Neural cell (in vitro differentiated cells): Measurements from ENCODE around the gene TTC23.
"Not testable (repeated sequence)": the region's sequence is repeated elsewhere in the genome, so short reads cannot be mapped to it uniquely, and the experiment has no call there.

ENCODE experiments used
- EP300 ChIP-seq: fragments of 450-650 bp; conservative IDR thresholded peaks from 2 replicates; pipeline ENCODE4 v1.6.1; 2014; ENCODE audit warnings: antibody characterized with exemption, mild to moderate bottlenecking, moderate library complexity; ENCODE audit not compliant: poor library complexity, severe bottlenecking
- EZH2 ChIP-seq: fragments of 200-600, 300-800 bp; shearing (Covaris generic), sonication (generic); IDR thresholded peaks from 2 replicates; pipeline ENCODE4 v1.6.1; 2014; ENCODE audit warnings: antibody characterized with exemption, low read length, borderline replicate concordance, mild to moderate bottlenecking; ENCODE audit not compliant: insufficient read depth, poor library complexity, severe bottlenecking
- MXI1 ChIP-seq: fragments of 450-650 bp; conservative IDR thresholded peaks from 2 replicates; pipeline ENCODE4 v1.6.1; 2014; ENCODE audit warnings: antibody characterized with exemption, mild to moderate bottlenecking; ENCODE audit not compliant: poor library complexity, severe bottlenecking
- POLR2AphosphoS5 ChIP-seq: IDR thresholded peaks from 2 replicates; pipeline ENCODE4 v1.6.1; 2012
- RAD21 ChIP-seq: fragments of 450-650 bp; conservative IDR thresholded peaks from 2 replicates; pipeline ENCODE4 v1.6.1; 2014; ENCODE audit warnings: antibody characterized with exemption, mild to moderate bottlenecking, moderate library complexity
- SMC3 ChIP-seq: fragments of 450-650 bp; conservative IDR thresholded peaks from 2 replicates; pipeline ENCODE4 v1.6.1; 2014; ENCODE audit warnings: antibody characterized with exemption, mild to moderate bottlenecking, moderate library complexity; ENCODE audit not compliant: poor library complexity
- TAF1 ChIP-seq: IDR thresholded peaks from 2 replicates; pipeline ENCODE4 v1.6.1; 2012; ENCODE audit warnings: low read depth
- TF ChIP-seq, protein P1 (sequence below): fragments of 450-650 bp; IDR thresholded peaks from 2 replicates; pipeline ENCODE4 v1.5.1; 2014; ENCODE audit warnings: antibody characterized with exemption, mild to moderate bottlenecking, moderate library complexity; ENCODE audit not compliant: poor library complexity, severe bottlenecking
- TF ChIP-seq, protein P2 (sequence below): IDR thresholded peaks from 2 replicates; pipeline ENCODE4 v1.6.1; 2012; ENCODE audit warnings: borderline replicate concordance

DNA sequence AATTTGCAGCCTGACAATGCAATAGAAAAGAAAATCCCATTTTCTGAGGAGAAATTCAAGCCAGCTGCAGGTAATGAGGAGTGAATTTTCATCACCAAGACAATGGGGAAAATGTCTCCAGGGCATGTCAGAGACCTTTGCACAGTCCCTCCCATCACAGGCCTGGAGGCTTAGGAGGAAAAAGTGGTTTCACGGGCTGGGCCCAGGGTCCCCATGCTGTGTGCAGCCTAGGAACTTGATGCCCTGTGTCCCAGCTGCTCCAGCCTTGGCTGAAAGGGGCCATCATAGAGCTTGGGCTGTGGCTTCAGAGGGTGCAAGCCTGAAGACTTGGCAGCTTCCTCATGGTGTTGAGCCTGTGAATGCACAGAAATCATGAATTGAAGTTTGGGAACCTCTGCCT lies 57.2 kb downstream of the TTC23 start:
- TF ChIP-seq, protein P1, sequence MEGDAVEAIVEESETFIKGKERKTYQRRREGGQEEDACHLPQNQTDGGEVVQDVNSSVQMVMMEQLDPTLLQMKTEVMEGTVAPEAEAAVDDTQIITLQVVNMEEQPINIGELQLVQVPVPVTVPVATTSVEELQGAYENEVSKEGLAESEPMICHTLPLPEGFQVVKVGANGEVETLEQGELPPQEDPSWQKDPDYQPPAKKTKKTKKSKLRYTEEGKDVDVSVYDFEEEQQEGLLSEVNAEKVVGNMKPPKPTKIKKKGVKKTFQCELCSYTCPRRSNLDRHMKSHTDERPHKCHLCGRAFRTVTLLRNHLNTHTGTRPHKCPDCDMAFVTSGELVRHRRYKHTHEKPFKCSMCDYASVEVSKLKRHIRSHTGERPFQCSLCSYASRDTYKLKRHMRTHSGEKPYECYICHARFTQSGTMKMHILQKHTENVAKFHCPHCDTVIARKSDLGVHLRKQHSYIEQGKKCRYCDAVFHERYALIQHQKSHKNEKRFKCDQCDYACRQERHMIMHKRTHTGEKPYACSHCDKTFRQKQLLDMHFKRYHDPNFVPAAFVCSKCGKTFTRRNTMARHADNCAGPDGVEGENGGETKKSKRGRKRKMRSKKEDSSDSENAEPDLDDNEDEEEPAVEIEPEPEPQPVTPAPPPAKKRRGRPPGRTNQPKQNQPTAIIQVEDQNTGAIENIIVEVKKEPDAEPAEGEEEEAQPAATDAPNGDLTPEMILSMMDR: not testable (repeated sequence)
- TF ChIP-seq, protein P2, sequence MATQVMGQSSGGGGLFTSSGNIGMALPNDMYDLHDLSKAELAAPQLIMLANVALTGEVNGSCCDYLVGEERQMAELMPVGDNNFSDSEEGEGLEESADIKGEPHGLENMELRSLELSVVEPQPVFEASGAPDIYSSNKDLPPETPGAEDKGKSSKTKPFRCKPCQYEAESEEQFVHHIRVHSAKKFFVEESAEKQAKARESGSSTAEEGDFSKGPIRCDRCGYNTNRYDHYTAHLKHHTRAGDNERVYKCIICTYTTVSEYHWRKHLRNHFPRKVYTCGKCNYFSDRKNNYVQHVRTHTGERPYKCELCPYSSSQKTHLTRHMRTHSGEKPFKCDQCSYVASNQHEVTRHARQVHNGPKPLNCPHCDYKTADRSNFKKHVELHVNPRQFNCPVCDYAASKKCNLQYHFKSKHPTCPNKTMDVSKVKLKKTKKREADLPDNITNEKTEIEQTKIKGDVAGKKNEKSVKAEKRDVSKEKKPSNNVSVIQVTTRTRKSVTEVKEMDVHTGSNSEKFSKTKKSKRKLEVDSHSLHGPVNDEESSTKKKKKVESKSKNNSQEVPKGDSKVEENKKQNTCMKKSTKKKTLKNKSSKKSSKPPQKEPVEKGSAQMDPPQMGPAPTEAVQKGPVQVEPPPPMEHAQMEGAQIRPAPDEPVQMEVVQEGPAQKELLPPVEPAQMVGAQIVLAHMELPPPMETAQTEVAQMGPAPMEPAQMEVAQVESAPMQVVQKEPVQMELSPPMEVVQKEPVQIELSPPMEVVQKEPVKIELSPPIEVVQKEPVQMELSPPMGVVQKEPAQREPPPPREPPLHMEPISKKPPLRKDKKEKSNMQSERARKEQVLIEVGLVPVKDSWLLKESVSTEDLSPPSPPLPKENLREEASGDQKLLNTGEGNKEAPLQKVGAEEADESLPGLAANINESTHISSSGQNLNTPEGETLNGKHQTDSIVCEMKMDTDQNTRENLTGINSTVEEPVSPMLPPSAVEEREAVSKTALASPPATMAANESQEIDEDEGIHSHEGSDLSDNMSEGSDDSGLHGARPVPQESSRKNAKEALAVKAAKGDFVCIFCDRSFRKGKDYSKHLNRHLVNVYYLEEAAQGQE: not testable (repeated sequence)
- not testable (repeated sequence) for TF ChIP-seq POLR2AphosphoS5, SMC3, MXI1, EZH2, EP300, TAF1, RAD21
